GM23338 (cell line): ENCODE measurements around the gene DOK7. TPM values are rescaled to one million over a fixed set of nuclear protein-coding genes. Genes with fewer than 3 reads are reported as not detected.

Source experiments
- ATAC-seq: fragments of 200-7000 bp; cut with Tn5 transposase; 3 replicates; pipeline ENCODE4 v1.9.1; 2020
- DNase-seq: peaks from one replicate; pipeline ENCODE4 v3.0.0-alpha.2; 2015; ENCODE audit warnings: low spot score
- H2AFZ ChIP-seq: fragments of 200-600 bp; sonication (generic); 2 replicates; pipeline ENCODE4 v1.8.0; 2016; ENCODE audit warnings: antibody characterized with exemption, mild to moderate bottlenecking, moderate library complexity
- H3F3A ChIP-seq: fragments of 200-600 bp; sonication (generic); replicated peaks from 2 replicates; pipeline ENCODE4 v1.8.0; 2017; ENCODE audit warnings: antibody characterized with exemption, mixed run types, low read depth
- H3K27ac ChIP-seq: fragments of 200-600 bp; sonication (generic); 2 replicates; pipeline ENCODE4 v1.6.1; 2016; ENCODE audit warnings: low read depth
- H3K27me3 ChIP-seq: fragments of 200-600 bp; sonication (generic); 2 replicates; pipeline ENCODE4 v1.8.0; 2016; ENCODE audit warnings: mild to moderate bottlenecking, mixed run types, moderate library complexity; ENCODE audit not compliant: insufficient read depth
- H3K36me3 ChIP-seq: fragments of 200-600 bp; sonication (generic); 2 replicates; pipeline ENCODE4 v1.8.0; 2016; ENCODE audit warnings: mild to moderate bottlenecking; ENCODE audit not compliant: insufficient read depth
- H3K4me1 ChIP-seq: fragments of 200-600 bp; sonication (generic); 2 replicates; pipeline ENCODE4 v1.8.0; 2016; ENCODE audit warnings: mild to moderate bottlenecking, moderate library complexity; ENCODE audit not compliant: insufficient read depth
- H3K4me2 ChIP-seq: fragments of 200-600 bp; sonication (generic); 2 replicates; pipeline ENCODE4 v1.7.1; 2017; ENCODE audit warnings: mixed run types
- H3K4me3 ChIP-seq: fragments of 200-600 bp; sonication (generic); 2 replicates; pipeline ENCODE4 v1.6.1; 2016; ENCODE audit warnings: mixed run types
- H3K79me2 ChIP-seq: fragments of 200-600 bp; sonication (generic); replicated peaks from 2 replicates; pipeline ENCODE4 v1.8.0; 2017; ENCODE audit warnings: mild to moderate bottlenecking; ENCODE audit not compliant: insufficient read depth
- H3K9me2 ChIP-seq: fragments of 200-600 bp; sonication (generic); 2 replicates; pipeline ENCODE4 v1.8.0; 2017; ENCODE audit not compliant: insufficient read depth
- H4K20me1 ChIP-seq: fragments of 200-600 bp; sonication (generic); replicated peaks from 2 replicates; pipeline ENCODE4 v1.8.0; 2017; ENCODE audit warnings: mild to moderate bottlenecking; ENCODE audit not compliant: insufficient read depth
- H3K27ac Mint-ChIP-seq: 2 replicates; pipeline ENCODE4 v1.8.0; 2020; ENCODE audit warnings: inconsistent platforms, mild to moderate bottlenecking, moderate library complexity, mixed read lengths
- H3K27me3 Mint-ChIP-seq: 3 replicates; pipeline ENCODE4 v1.8.0; 2022; ENCODE audit warnings: low read depth, mild to moderate bottlenecking, moderate library complexity, mixed read lengths, inconsistent platforms; ENCODE audit not compliant: insufficient read depth, poor library complexity
- H3K36me3 Mint-ChIP-seq: 3 replicates; pipeline ENCODE4 v1.8.0; 2021; ENCODE audit warnings: low read depth, mild to moderate bottlenecking, inconsistent platforms, moderate library complexity, mixed read lengths
- H3K4me1 Mint-ChIP-seq: 3 replicates; pipeline ENCODE4 v1.8.0; 2020; ENCODE audit warnings: mild to moderate bottlenecking, inconsistent platforms, mixed read lengths
- H3K4me3 Mint-ChIP-seq: 3 replicates; pipeline ENCODE4 v1.8.0; 2021; ENCODE audit warnings: moderate library complexity, mild to moderate bottlenecking, inconsistent platforms, mixed read lengths
- H3K9me3 Mint-ChIP-seq: 3 replicates; pipeline ENCODE4 v1.8.0; 2020; ENCODE audit warnings: moderate library complexity, mild to moderate bottlenecking, inconsistent platforms, mixed read lengths
- CREB1 ChIP-seq: fragments of 250-450 bp; sonication (Bioruptor Pico); IDR thresholded peaks from 2 replicates; pipeline ENCODE4 v1.5.0; 2020; ENCODE audit warnings: low read depth, mild to moderate bottlenecking, moderate library complexity
- CTCF ChIP-seq, 2 experiments: fragments of 200-600 bp in 1 of 2; sonication (generic) in 1 of 2; conservative IDR thresholded peaks; 2 replicates each; pipeline versions ENCODE4 v1.5.1 to v1.6.1; 2016 to 2017; ENCODE audit warnings: antibody characterized with exemption in 2 of 2, low read depth in 2 of 2, mild to moderate bottlenecking in 2 of 2, moderate library complexity in 1 of 2
- ETS1 ChIP-seq: IDR thresholded peaks from 2 replicates; pipeline ENCODE4 v1.6.1; 2016; ENCODE audit warnings: antibody characterized with exemption
- EZH2 ChIP-seq: fragments of 200-600 bp; sonication (generic); IDR thresholded peaks from one replicate; pipeline ENCODE4 v1.8.0; 2017; ENCODE audit warnings: antibody characterized with exemption, mild to moderate bottlenecking, low read depth; ENCODE audit not compliant: unreplicated experiment
- EZH2phosphoT487 ChIP-seq: fragments of 200-600 bp; sonication (generic); IDR thresholded peaks from one replicate; pipeline ENCODE4 v1.8.1; 2018; ENCODE audit warnings: antibody characterized with exemption; ENCODE audit not compliant: unreplicated experiment
- JUNB ChIP-seq: IDR thresholded peaks from one replicate; pipeline ENCODE4 v1.6.1; 2016; ENCODE audit warnings: antibody characterized with exemption; ENCODE audit not compliant: unreplicated experiment
- NANOG ChIP-seq: IDR thresholded peaks from 2 replicates; pipeline ENCODE4 v1.6.1; 2016; ENCODE audit warnings: antibody characterized with exemption, borderline replicate concordance
- POLR2AphosphoS5 ChIP-seq: IDR thresholded peaks from 2 replicates; pipeline ENCODE4 v1.6.1; 2016; ENCODE audit warnings: antibody characterized with exemption, low read depth
- REST ChIP-seq: IDR thresholded peaks from one replicate; pipeline ENCODE4 v1.6.1; 2018; ENCODE audit warnings: antibody characterized with exemption; ENCODE audit not compliant: unreplicated experiment
- STAT1 ChIP-seq: IDR thresholded peaks from one replicate; pipeline ENCODE4 v1.6.1; 2016; ENCODE audit warnings: antibody characterized with exemption; ENCODE audit not compliant: unreplicated experiment
- ZNF114 ChIP-seq: fragments of 250-450 bp; sonication (Bioruptor Pico); IDR thresholded peaks from 2 replicates; pipeline ENCODE4 v1.5.0; 2020; ENCODE audit warnings: mild to moderate bottlenecking, moderate library complexity
- ZNF331 ChIP-seq: fragments of 250-450 bp; sonication (Bioruptor Pico); IDR thresholded peaks from 2 replicates; pipeline ENCODE4 v1.5.0; 2020; ENCODE audit warnings: low read depth, mild to moderate bottlenecking, moderate library complexity
- ZNF462 ChIP-seq: fragments of 250-450 bp; sonication (Bioruptor Pico); IDR thresholded peaks from 2 replicates; pipeline ENCODE4 v1.5.0; 2020; ENCODE audit warnings: mild to moderate bottlenecking, moderate library complexity
- polyA plus RNA-seq: library from polyadenylated mRNA; unstranded; fragments of >200 nt; fragmentation: Nextera tagmentation; extraction: Ambion mirVana; gene quantifications from 2 replicates; pipeline ENCODE4 v1.2.1, GENCODE V29; 2016
- total RNA-seq: library from RNA; depleted of rRNA; stranded (reverse); fragments of >200 nt; shearing (Covaris generic); gene quantifications from 2 replicates; pipeline ENCODE4 v1.2.3, GENCODE V29; 2014

Gene DOK7
- total and polyA plus RNA-seq, 2 experiments from 2014 or later = 0.34 to 0.52 TPM

- Histone ChIP-seq H3F3A (no peaks in the 10 kb centered on the region), H3K9me2 (no peaks in the 10 kb centered on the region), H3K4me3 (no peak overlapping the region), H3K27ac (no peak overlapping the region), H3K4me1 (no peaks in the 10 kb centered on the region), H3K79me2 (no peaks in the 10 kb centered on the region), H3K27me3 (peaks cover 25% of the 10 kb centered on the region), H4K20me1 (no peaks in the 10 kb centered on the region), H3K4me2 (no peak overlapping the region), H3K36me3 (no peaks in the 10 kb centered on the region), H2AFZ (no peak overlapping the region)
- H3K9me3 Mint-ChIP-seq = peaks cover 22% of the 10 kb centered on the region
- H3K4me3 Mint-ChIP-seq = no peak overlapping the region; the same call in 2 of the 3 replicates
- H3K4me1 Mint-ChIP-seq = no peaks in the 10 kb centered on the region
- H3K27ac Mint-ChIP-seq = no peak overlapping the region
- peaks cover 7% of the 10 kb centered on the region; the same call in 1 of the 3 replicates for H3K36me3 Mint-ChIP-seq
- peaks cover 9% of the 10 kb centered on the region for H3K27me3 Mint-ChIP-seq
- no peak for ATAC-seq
- TF ChIP-seq ZNF331 (CRISPR knock-in tag) (no peak), CREB1 (CRISPR knock-in tag) (no peak), POLR2AphosphoS5 (no peak), EZH2phosphoT487 (no peak), ETS1 (no peak), JUNB (no peak), EZH2 (no peak), NANOG (no peak), ZNF462 (no peak), ZNF114 (CRISPR knock-in tag) (no peak), STAT1 (no peak), REST (no peak), CTCF (conservative IDR thresholded peaks at IDR 0.05; ENCODE audit: low read depth in 2 of 2) (no peak)
- no peak for DNase-seq
Observed at GRCh38 chr4:3450643-3451042, 12.5 kb upstream of the DOK7 start.
